GM11168 (cell line): Measurements from ENCODE around the gene RNF123.

Experiments
- in situ Hi-C: fragments of 300-500 bp; cut with MboI; formaldehyde crosslinking; loops from one replicate; pipeline ENCODE4 v1.12.0; 2022; ENCODE audit warnings: low sequenced_read_pairs; ENCODE audit not compliant: unreplicated experiment

Gene RNF123

DNA sequence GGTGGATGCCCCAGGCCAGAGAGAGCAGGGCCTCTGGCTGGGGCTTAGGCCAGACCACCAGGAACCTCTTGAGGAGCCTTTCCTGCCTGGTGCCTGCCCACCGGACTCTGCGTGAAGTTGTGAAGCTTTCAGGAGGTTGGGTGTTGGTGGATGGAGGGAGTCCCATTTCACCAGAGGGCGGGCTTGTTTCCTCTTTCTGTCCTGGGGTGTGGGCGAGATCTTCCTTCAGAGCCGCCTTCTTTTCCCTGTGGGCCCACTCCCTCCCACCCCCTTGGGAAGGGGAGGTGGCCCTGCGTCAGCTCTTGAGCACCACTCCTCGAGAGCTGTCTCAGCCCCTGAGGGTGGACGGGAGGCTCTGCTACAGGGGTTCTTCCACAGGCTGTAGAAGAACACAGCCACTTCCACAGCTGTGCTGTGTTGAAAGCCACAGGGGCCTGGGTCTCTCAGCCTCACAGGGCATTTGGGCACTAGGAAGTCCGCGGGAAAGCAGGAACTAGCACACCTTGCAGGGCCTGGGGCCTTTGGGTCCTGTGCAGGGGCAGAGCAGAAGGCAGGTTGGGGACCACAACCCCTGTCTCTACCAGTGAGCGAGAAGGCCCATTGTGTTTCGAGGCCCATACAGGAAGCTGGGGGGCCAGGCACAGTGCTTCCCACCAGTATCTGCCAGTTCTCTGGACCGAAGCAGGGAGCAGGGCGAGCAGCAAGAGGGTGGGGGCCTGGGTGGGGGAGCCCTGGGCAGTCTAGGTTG is 28.0 kb downstream of the RNF123 start:
- in situ Hi-C loops: no loop called here

DNA sequence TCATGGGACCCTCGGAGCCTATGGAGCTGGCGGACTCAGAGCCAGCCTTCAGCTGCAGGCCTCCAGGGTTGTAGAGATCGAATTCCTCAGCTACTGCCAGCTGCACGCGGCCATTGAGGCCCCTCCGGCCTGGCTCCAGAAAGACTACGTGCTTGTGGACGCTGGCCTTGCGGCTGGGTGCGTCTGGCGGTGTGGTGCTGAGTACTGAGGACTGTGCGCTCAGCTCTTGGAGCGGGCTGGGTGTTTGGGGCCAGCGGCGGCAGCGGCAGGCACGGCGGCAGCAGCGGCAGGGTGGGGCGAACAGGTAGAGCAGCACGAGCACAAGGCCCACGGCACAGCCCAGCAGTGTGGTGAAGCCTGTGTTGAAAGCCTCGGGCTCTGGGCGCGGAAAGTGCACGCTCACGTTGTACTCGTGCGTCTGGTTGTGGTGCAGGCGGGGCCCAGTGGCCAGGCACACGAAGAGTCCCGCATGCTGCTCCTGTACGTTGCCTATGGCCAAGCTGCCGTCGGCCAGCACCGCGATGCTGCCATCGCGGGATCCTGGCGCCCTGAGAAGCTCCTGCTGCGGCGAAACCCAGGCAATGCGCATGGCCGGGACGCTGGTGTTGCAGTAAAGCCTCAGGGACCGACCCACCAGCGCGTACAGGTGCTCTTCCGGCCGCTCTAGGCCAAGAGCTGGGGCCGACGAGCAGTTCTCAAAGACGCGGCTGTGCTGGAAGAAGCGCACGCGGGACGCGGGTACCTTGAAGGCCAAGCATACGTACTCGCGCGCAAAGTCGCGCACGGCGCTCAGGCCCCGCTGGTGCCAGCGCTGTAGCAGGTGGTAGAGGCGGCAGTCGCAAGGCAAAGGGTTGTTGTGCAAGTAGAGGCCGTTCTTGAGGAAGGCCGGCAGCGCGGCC is 28.9 kb downstream of the RNF123 start:
- in situ Hi-C loops: no loop called here

DNA sequence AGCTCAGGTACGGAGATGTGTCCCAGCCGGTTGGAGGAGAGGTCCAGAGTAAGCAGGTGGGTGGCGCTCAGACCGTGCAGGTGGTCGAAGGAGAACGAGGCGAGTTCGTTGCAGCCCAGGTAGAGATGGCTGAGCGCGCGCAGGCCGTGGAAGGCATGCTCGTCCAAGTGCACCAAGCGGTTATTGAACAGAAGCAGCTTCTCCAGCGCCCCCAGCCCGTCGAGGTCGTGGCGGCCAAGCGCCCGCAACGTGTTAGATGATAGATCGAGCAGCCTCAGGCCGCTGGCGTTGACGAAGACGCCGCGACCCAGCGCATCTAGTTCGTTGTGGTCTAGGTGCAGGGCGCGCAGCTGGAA is 29.5 kb downstream of the RNF123 start:
- in situ Hi-C loops: no loop called here

DNA sequence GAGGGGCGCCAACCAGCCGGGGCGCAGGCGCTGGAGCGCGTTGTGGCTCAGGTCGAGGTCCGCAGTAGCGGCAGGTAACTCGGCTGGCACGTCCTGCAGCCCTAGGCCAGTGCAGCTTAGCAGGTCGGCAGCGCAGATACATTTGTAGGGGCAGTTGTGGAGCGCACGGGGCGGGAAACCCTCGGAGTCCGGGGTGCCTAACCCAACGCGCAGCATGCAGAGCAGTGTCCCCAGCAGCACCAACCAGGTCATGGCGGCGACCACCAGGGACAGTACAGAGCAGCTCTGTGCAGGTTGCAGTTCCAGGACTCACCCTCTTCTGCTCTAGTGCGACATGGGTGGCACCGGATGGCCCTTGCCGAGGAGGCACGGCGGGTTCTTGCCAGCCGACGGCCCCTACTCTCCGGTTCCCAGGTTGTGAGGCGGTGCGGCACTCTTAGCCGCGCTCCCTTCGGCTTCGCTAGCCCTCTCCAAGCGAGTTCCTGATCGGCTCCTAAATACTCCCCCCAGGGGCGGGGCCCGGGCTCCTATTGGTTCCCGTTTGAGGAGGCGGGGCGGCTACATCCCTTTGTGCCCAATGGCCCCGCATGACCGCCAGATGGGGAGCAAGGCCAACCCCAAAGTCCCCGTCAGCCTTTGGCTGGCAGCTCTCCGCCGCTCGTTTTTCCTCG is 30.0 kb downstream of the RNF123 start, which contains the start of gene AMIGO3:
AMIGO3 (minus strand) TSS at position 471 of the 671 bp plus-strand sequence; CDS start at position 252, 219 bp downstream.
- in situ Hi-C loops: no loop called here

DNA sequence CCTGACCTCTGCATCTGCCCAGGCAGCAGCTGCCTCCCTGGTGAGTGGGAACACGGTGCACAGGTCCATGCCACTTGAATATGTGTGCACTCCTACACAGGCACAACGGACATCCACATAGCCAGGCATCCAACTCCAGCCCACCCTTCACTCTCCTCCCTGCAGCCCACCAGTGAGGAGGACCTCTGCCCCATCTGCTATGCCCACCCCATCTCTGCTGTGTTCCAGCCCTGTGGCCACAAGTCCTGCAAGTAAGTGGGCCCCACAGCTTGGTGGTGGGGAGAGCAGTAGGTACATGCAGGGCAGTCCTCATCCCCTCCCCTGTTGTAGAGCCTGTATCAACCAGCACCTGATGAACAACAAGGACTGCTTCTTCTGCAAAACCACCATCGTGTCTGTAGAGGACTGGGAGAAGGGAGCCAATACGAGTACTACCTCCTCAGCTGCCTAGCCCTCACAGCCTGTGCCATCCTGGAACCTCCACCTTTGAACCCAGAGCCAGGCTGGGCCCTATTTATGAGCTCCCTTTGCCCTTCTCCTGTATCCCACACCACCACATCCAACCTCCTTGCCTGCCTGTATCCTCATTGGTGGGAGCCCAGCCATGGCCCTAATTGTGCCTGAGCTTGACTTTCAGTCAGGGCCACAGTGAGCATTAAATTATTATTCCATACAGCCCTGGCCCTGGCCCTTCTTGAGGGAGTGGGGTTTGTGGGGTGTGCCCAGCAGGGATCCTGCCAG is 31.7 kb downstream of the RNF123 start:
- in situ Hi-C loops: no loop called here

DNA sequence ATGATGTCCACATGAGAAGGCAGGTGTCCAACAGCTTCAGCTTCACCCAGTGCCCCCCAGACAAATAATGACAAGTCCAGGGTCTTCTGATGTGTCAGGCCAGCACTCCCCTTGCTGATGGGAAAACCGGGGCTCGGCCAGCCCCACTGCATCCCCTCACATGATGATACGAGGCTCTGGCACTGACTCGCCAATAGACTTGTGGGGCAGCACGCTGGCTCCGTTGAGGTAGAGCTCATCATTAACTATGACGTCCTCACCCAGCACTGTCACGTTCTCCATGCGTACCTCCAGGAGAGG is 32.2 kb downstream of the RNF123 start:
- in situ Hi-C loops: no loop called here

DNA sequence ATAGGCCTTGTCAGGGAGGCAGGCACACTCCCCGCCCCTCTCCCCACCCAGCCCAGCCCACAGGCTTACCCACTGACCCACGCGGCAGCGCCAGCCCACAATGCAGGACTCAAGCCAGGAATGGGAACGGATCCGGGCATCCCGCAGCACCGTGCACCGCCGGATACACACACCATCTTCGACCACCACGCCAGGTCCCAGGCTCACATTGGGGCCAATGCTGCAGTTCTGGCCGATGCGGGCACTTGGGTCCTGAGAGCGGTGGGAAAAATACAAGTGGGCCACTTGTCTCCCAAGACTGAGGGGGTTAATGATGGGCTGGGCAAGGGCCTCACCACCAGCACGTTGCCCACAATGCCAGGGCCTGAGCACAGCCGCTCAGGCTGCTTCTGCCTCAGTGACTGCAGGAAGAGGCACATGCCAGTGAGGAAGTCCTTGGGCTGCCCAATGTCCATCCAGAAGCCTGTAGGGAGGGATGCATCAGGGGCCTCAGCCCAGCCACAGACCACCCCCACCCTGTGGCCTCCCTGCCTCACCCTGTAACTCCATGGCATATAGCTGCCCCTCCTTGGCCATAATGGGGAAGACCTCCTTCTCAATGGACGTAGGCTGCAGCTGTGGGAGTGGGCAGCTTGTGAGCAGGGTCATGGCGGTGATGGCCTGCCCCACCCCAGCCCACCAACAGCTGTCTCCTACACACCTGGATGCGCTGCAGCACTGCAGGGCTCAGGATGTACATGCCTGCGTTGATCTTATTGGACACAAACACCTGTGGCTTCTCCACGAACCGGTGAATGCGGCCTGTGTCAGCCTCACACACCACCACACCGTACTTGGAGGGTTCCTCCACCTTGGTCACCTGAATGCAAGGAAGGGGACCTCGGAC is 32.8 kb downstream of the RNF123 start:
- in situ Hi-C loops: no loop called here

DNA sequence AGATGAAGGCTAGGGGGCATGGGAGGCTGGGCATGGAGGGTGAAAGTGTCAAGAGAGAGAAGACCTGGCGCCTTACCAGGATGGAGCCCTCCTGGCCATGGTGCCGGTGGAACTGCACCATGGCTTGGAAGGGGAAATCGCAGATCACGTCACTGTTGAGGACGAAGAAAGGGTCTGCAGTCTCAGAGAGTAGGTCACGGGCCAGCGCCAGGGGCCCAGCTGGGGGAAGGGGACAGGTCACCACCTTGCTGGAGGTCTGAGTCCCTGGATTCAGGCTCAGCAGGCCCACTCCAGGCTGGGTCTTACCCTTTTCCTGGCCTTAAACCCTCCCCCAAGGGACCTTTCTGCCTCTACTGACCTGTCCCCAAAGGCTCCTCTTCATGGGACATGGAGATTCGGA is 33.5 kb downstream of the RNF123 start:
- in situ Hi-C loops: no loop called here

DNA sequence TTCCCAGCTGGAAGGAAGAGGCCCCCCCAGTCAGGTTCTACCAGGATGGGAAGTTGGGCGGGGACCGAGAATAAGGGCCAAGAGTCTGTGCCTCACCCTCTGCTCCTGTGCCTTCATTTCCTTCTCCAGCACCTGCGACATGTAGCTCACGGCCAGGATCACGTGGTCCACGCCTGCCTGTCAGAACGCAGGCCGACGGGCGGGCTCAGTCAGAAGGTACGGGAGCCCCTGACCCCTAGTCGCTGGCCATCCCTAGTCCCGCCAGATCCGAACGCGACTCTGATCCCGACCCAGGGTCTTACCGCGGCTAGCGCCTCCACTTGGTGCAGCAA is 33.9 kb downstream of the RNF123 start:
- in situ Hi-C loops: no loop called here

DNA sequence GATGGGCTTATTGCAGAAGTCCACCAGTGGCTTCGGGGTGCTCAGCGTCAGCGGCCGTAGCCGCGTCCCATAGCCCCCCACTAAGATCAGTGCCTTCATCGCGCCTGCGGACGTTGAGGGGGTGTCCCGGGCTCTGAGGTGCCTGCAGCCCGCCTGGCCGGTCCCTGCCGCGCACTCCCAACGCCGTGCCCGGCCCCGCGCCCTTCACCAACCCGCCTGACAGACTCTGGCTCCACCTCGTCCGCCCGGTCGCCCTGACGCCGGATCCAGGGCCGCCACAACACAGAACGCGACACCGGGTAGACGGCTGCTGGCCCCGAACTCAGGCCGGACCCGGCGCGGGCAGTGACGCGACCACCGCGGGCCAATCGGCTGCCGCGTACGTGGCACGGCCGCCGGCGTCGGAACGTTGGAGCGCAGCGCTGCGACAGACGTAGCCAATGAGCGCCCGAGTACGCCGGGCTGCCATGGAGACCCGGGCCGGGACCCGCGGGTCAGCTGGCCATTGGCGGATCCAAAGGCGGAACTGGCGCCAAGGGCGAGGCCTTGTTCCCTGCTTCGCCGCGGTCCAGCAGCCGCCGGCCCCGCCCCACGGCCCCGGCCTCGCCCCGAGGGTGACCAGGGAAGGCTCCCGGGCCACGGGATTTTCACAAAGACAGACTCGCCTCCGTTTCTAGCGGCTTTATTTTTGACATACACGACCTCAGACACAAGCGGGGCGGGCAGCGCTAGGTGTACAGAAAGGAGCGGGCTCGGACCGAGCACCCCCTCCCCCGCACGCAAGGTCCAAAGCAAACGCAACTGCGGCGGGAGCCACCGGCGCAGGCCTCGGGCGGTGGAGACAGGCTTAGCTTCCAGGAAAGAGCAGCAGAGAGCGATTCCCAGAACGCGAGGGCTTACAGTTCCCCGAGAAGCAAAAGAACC is 34.5 kb downstream of the RNF123 start, which contains the start of gene GMPPB:
GMPPB (minus strand) TSS at position 324 of the 924 bp plus-strand sequence; CDS start at position 99, 225 bp downstream.
- in situ Hi-C loops: no loop called here

DNA sequence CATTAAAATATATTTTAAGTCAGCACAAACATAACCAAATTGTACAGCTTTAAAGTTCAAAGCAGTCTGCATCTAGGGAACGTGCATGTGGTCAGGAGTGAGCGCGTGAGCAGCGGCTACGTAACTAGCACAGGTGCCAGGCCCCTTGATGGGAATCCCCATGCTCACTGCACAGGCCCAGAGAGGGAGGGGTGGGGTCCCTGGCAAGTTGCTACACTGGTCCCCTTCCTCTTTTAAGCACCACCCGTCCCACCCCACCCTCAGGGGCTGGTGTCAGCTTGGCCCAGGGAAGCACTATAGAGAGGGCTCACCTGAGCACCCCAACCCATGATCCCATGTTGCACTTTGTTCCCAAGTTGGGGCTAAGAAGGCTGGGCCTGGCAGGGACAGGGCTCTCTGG is 35.2 kb downstream of the RNF123 start:
- in situ Hi-C loops: no loop called here

DNA sequence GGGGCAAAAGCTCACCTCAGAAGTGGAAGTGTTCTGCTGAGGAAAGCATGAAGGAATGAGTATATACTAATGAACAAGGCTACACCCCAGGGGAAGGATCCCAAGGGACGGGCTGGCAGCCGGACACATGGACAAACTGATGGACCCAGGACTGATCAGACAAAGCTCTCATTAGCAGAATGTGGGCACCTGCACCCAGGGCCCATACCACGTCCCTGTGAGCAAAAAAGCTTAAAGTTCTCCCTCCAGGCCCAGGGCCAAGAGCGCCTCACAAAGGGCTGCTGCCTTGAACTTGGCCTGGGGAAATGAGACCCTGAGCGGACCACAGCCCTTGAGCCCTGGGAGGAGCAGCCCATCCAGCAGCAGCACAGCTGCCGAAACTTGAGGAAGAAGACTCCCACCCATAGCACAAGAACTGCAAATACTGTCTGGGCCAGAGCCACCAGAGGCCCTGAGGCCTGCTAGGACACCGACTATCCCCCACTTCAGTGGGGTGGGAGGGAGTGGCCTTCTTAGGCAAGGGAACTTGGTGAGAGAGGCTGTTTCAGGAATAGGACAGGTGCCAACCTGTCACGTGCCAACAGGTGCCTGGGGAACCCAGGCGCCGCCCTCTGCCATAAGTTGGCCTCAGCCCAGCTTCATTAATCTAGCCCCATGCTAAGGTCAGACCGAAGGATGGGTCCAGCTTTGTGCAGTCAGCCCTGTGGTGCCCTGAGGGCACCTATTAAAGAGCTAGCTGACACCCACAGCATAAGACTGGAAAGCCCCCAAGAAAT is 36.7 kb downstream of the RNF123 start:
- in situ Hi-C loops: no loop called here

DNA sequence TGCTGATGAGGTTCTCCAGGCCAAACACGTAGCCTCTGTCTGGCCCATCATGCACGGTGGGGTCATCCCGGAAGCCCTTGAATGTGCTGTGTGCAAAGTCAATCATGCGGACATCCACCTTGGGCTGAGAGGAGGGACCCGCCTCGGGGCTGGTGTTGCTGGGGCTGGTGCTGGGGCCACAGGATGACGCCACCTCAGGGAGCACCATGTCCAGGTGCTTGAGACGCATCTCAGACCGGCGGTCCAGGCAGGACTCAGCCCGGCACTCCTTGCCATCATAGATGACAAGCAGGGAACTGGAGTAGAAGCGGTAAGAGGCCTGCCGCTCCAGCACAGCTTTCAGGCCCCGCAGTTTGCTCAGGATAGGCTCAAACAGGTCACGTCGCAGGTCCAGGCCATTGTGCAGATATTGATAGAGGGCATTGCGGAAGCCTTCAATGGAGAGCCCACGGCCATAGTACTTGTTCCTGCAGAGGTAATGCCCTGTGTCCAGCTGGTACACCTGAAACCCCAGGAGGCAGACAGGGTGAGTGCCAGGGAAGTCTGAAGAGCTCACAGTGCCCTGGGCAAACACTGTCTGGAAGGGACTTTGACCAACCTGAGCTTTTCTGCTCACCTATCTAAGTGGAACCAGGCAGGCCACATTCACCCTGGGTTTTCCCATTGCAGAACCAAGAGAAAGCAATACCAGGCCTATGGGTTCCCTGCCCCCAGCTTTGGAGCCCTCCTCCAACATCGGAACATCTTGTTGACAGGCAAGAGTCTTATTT is 38.0 kb downstream of the RNF123 start:
- in situ Hi-C loops: no loop called here

DNA sequence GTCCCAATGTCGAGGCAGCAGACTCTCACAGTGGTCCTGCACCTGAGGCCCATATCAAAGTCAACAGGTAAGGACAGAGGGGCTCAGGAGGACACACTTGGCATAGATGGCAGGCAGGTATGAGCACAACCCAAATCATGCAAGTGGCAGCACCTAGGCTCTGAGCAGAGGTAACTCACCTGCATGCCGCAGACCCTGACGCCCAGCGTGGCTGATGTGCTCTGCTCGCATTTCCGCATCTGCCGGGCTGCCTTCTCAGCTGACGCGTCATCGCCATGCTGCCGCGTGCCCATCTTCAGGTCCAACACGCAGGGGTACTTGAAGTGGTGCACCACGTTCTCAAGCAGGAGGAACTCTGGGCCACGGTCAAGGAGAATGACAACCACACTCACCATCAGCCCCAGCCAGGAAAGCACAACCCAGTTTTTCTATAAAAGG is 38.6 kb downstream of the RNF123 start:
- in situ Hi-C loops: no loop called here

DNA sequence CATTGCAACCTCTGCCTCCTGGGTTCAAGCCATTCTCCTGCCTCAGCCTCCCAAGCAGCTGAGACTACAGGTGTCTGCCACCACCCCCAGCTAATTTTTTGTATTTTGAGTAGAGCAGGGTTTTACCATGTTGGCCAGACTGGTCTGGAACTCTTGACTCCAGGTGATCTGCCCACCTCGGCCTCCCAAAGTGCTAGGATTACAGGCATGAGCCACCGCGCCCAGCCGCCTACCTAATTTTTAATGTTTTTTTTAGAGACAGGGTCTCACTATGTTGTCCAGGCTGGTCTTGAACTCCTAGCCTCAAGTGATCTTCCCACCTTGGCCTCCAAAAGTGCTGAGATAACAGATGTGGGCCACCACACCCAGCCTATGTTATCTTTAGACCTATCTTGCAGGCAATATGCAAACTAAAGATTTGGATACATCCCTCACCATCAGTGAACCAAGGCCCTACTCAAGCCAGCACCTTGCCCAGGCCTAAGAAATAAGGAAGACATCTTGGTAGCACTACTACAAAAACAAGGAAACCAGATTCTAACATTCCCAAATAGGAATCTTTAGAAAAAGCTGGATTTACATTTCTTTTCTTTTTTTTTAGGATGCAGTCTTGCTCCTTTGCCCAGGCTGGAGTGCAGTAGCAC is 40.7 kb downstream of the RNF123 start:
- in situ Hi-C loops: no loop called here

DNA sequence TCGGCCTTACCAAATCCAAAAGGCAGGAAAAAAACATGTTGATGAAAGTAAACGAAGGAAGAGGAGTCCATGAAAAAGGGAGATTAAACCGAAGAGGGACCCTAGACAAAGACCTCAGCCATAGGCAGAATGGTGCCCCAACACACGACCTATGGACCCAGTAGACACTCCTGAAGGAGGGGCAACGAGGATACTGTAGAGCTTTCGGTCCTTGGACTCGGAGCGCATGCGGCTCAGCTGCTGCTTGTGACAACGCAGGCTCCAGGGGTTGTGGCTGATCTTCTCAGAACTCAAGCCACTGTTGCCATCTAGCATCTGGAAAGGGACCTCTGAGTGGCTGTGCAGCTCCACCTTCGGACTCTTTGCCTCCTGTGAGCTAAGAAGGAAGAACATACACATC is 43.2 kb downstream of the RNF123 start:
- in situ Hi-C loops: no loop called here
